SJSA1 (cell line): ENCODE data around the gene TUT4. TPM values are rescaled to one million over a fixed set of nuclear protein-coding genes. Genes with fewer than 3 reads are reported as not detected.

Experiments used
- DNase-seq, 2 experiments: peaks; one replicate each; pipeline ENCODE4 v3.0.0-alpha.2; 2015 to 2020; ENCODE audit warnings: low spot score in 2 of 2, low read depth in 1 of 2
- H3K27ac ChIP-seq: fragments of 250-450 bp; sonication (Bioruptor Pico); 2 replicates; pipeline ENCODE4 v1.5.1; 2020; ENCODE audit warnings: mild to moderate bottlenecking, moderate library complexity
- H3K27me3 ChIP-seq: fragments of 250-450 bp; sonication (Bioruptor Pico); replicated peaks from 2 replicates; pipeline ENCODE4 v1.5.1; 2020; ENCODE audit warnings: mild to moderate bottlenecking, moderate library complexity
- H3K36me3 ChIP-seq: fragments of 250-450 bp; sonication (Bioruptor Pico); 2 replicates; pipeline ENCODE4 v1.5.1; 2020; ENCODE audit warnings: mild to moderate bottlenecking
- H3K4me1 ChIP-seq: fragments of 250-450 bp; sonication (Bioruptor Pico); replicated peaks from 2 replicates; pipeline ENCODE4 v1.6.1; 2021; ENCODE audit warnings: mild to moderate bottlenecking
- H3K4me3 ChIP-seq: fragments of 250-450 bp; sonication (Bioruptor Pico); 2 replicates; pipeline ENCODE4 v1.5.1; 2020; ENCODE audit warnings: mild to moderate bottlenecking
- H3K9me3 ChIP-seq: fragments of 250-450 bp; sonication (Bioruptor Pico); replicated peaks from 2 replicates; pipeline ENCODE4 v1.5.1; 2020; ENCODE audit warnings: mild to moderate bottlenecking
- total RNA-seq: library from RNA; depleted of rRNA; stranded (reverse); fragments of >200 nt; shearing (Covaris generic); gene quantifications from 2 replicates; pipeline ENCODE4 v1.2.3, GENCODE V29; 2014

The TUT4 gene
- total RNA-seq, 1 experiment from 2014 or later = 28.2 TPM

GRCh38 chr1:52454779-52455178 lies 98.1 kb downstream of the TUT4 start:
- Histone ChIP-seq H3K36me3 (peaks cover 8% of the 10 kb centered on the region), H3K4me3 (no peak overlapping the region), H3K27ac (no peak overlapping the region), H3K4me1 (no peaks in the 10 kb centered on the region), H3K9me3 (no peaks in the 10 kb centered on the region), H3K27me3 (no peaks in the 10 kb centered on the region)
- DNase-seq = no peak

GRCh38 chr1:52454127-52454526 lies 98.8 kb downstream of the TUT4 start:
- Histone ChIP-seq H3K36me3 (peaks cover 8% of the 10 kb centered on the region), H3K27ac (no peak overlapping the region), H3K4me3 (no peak overlapping the region), H3K4me1 (no peaks in the 10 kb centered on the region), H3K9me3 (no peaks in the 10 kb centered on the region), H3K27me3 (no peaks in the 10 kb centered on the region)
- DNase-seq = no peak

GRCh38 chr1:52444463-52444862 lies 108.4 kb downstream of the TUT4 start:
- peaks cover 37% of the 10 kb centered on the region for H3K36me3 ChIP-seq
- no peaks in the 10 kb centered on the region for H3K4me1 ChIP-seq
- no peaks in the 10 kb centered on the region for H3K9me3 ChIP-seq
- no peak overlapping the region for H3K27ac ChIP-seq
- no peak for DNase-seq
- no peak overlapping the region for H3K4me3 ChIP-seq
- no peaks in the 10 kb centered on the region for H3K27me3 ChIP-seq

GRCh38 chr1:52439976-52440375 lies 112.9 kb downstream of the TUT4 start:
- no peaks in the 10 kb centered on the region for H3K27me3 ChIP-seq
- H3K9me3 ChIP-seq = no peaks in the 10 kb centered on the region
- no peak overlapping the region for H3K4me3 ChIP-seq
- H3K27ac ChIP-seq = no peak overlapping the region
- peaks cover 30% of the 10 kb centered on the region for H3K36me3 ChIP-seq
- no peak for DNase-seq
- H3K4me1 ChIP-seq = no peaks in the 10 kb centered on the region

- H3K9me3 ChIP-seq = no peaks in the 10 kb centered on the region
- H3K4me1 ChIP-seq = no peaks in the 10 kb centered on the region
- peaks cover 23% of the 10 kb centered on the region for H3K36me3 ChIP-seq
- no peak overlapping the region for H3K4me3 ChIP-seq
- DNase-seq = no peak
- H3K27me3 ChIP-seq = no peaks in the 10 kb centered on the region
- H3K27ac ChIP-seq = no peak overlapping the region
Observed at GRCh38 chr1:52436817-52437216, 116.1 kb downstream of the TUT4 start.

- H3K4me1 ChIP-seq = no peaks in the 10 kb centered on the region
- no peaks in the 10 kb centered on the region for H3K9me3 ChIP-seq
- no peak for DNase-seq
- H3K27me3 ChIP-seq = no peaks in the 10 kb centered on the region
- H3K4me3 ChIP-seq = no peak overlapping the region
- peaks cover 24% of the 10 kb centered on the region for H3K36me3 ChIP-seq
- H3K27ac ChIP-seq = no peak overlapping the region
Observed at GRCh38 chr1:52435650-52436049, 117.2 kb downstream of the TUT4 start.

GRCh38 chr1:52435211-52435610 lies 117.7 kb downstream of the TUT4 start:
- H3K36me3 ChIP-seq = peaks cover 28% of the 10 kb centered on the region
- H3K27me3 ChIP-seq = no peaks in the 10 kb centered on the region
- no peak overlapping the region for H3K4me3 ChIP-seq
- H3K27ac ChIP-seq = no peak overlapping the region
- DNase-seq = no peak
- no peaks in the 10 kb centered on the region for H3K4me1 ChIP-seq
- no peaks in the 10 kb centered on the region for H3K9me3 ChIP-seq

GRCh38 chr1:52432807-52433206 lies 120.1 kb downstream of the TUT4 start:
- Histone ChIP-seq H3K9me3 (no peaks in the 10 kb centered on the region), H3K4me3 (no peak overlapping the region), H3K27me3 (no peaks in the 10 kb centered on the region), H3K27ac (no peak overlapping the region), H3K36me3 (peaks cover 27% of the 10 kb centered on the region), H3K4me1 (no peaks in the 10 kb centered on the region)
- DNase-seq = no peak

GRCh38 chr1:52427152-52427551 lies 125.7 kb downstream of the TUT4 start:
- Histone ChIP-seq H3K9me3 (no peaks in the 10 kb centered on the region), H3K27ac (no peak overlapping the region), H3K36me3 (peaks cover 42% of the 10 kb centered on the region), H3K27me3 (no peaks in the 10 kb centered on the region), H3K4me1 (peaks cover 26% of the 10 kb centered on the region), H3K4me3 (no peak overlapping the region)
- no peak for DNase-seq

- Histone ChIP-seq H3K27me3 (no peaks in the 10 kb centered on the region), H3K4me1 (peaks cover 26% of the 10 kb centered on the region), H3K9me3 (no peaks in the 10 kb centered on the region), H3K27ac (no peak overlapping the region), H3K4me3 (no peak overlapping the region), H3K36me3 (peaks cover 50% of the 10 kb centered on the region)
- DNase-seq = no peak
Observed at GRCh38 chr1:52426371-52426770, 126.5 kb downstream of the TUT4 start.

GRCh38 chr1:52424813-52425212 lies 128.1 kb downstream of the TUT4 start:
- peaks cover 46% of the 10 kb centered on the region for H3K36me3 ChIP-seq
- DNase-seq = no peak
- peak overlapping the region; percentile 23 for H3K27ac ChIP-seq
- H3K4me1 ChIP-seq = peaks cover 26% of the 10 kb centered on the region
- no peak overlapping the region for H3K4me3 ChIP-seq
- no peaks in the 10 kb centered on the region for H3K9me3 ChIP-seq
- no peaks in the 10 kb centered on the region for H3K27me3 ChIP-seq

- Histone ChIP-seq H3K36me3 (peaks cover 46% of the 10 kb centered on the region), H3K9me3 (no peaks in the 10 kb centered on the region), H3K27me3 (no peaks in the 10 kb centered on the region), H3K4me1 (peaks cover 26% of the 10 kb centered on the region), H3K27ac (peak overlapping the region; percentile 23; the same call in 1 of the 2 replicates), H3K4me3 (no peak overlapping the region)
- DNase-seq = no peak
Observed at GRCh38 chr1:52424231-52424636, 128.7 kb downstream of the TUT4 start.

GRCh38 chr1:52423771-52424170 lies 129.1 kb downstream of the TUT4 start:
- no peak overlapping the region for H3K4me3 ChIP-seq
- peaks cover 49% of the 10 kb centered on the region for H3K36me3 ChIP-seq
- H3K9me3 ChIP-seq = no peaks in the 10 kb centered on the region
- no peaks in the 10 kb centered on the region for H3K27me3 ChIP-seq
- no peak for DNase-seq
- H3K4me1 ChIP-seq = peaks cover 26% of the 10 kb centered on the region
- H3K27ac ChIP-seq = no peak overlapping the region

GRCh38 chr1:52423055-52423454 lies 129.8 kb downstream of the TUT4 start:
- Histone ChIP-seq H3K9me3 (no peaks in the 10 kb centered on the region), H3K27ac (no peak overlapping the region), H3K4me1 (peaks cover 26% of the 10 kb centered on the region), H3K36me3 (peaks cover 56% of the 10 kb centered on the region), H3K4me3 (no peak overlapping the region), H3K27me3 (no peaks in the 10 kb centered on the region)
- DNase-seq = no peak

GRCh38 chr1:52420713-52421112 lies 132.2 kb downstream of the TUT4 start:
- no peak overlapping the region for H3K4me3 ChIP-seq
- peaks cover 71% of the 10 kb centered on the region for H3K36me3 ChIP-seq
- no peaks in the 10 kb centered on the region for H3K9me3 ChIP-seq
- H3K4me1 ChIP-seq = peaks cover 13% of the 10 kb centered on the region
- no peak for DNase-seq
- no peak overlapping the region for H3K27ac ChIP-seq
- H3K27me3 ChIP-seq = no peaks in the 10 kb centered on the region
